GM12878 (cell line): ENCODE data around the gene PCSK6. TPM values are rescaled to one million over a fixed set of nuclear protein-coding genes. Genes with fewer than 3 reads are reported as not detected.

Experiments
- ATAC-seq: fragments of 200-7000 bp; cut with Tn5 transposase; 3 replicates; pipeline ENCODE4 v1.9.1; 2020; ENCODE audit warnings: mild to moderate bottlenecking, moderate library complexity
- BruUV-seq: library from RNA; stranded (reverse); fragments of 400-500 nt; replicated peaks from 2 replicates; lab custom pipeline; 2021; lab: Mats Ljungman, UMichigan
- CTCF ChIA-PET: fragments of 300-600 bp; sonication (Branson Sonifier 250); formaldehyde crosslinking; extraction: SDS; loops from one replicate; lab custom pipeline; 2021; ENCODE audit warnings: inconsistent platforms; lab: Yijun Ruan, JAX
- POLR2A ChIA-PET: fragments of 350-600 bp; formaldehyde crosslinking; extraction: SDS; loops from one replicate; lab custom pipeline; 2021; ENCODE audit warnings: inconsistent platforms; lab: Charles Lee
- RAD21 ChIA-PET: fragments of 300-600 bp; sonication (Branson Sonifier 250); formaldehyde crosslinking; loops from one replicate; lab custom pipeline; 2023; ENCODE audit warnings: antibody characterized with exemption; ENCODE audit not compliant: unreplicated experiment; lab: Charles Lee
- SMC1A ChIA-PET: fragments of 300-600 bp; sonication (Branson Sonifier 250); formaldehyde crosslinking; loops from one replicate; lab custom pipeline; 2023; ENCODE audit not compliant: unreplicated experiment, uncharacterized antibody; lab: Charles Lee
- DNase-seq: peaks from one replicate; pipeline ENCODE4 v3.0.0-alpha.2; 2011; ENCODE audit warnings: low read depth, low spot score
- FAIRE-seq: peaks from 3 replicates; lab custom pipeline; 2011; peaks lifted over from hg19 to GRCh38; lab: Jason Lieb, UNC
- H2AFZ ChIP-seq: 2 replicates; pipeline ENCODE4 v1.6.0; 2011; ENCODE audit warnings: low read depth, low read length, control low read depth; ENCODE audit not compliant: control insufficient read depth
- H3K27ac ChIP-seq: 2 replicates; pipeline ENCODE4 v1.5.1; 2011; ENCODE audit warnings: control low read depth; ENCODE audit not compliant: control insufficient read depth, insufficient read depth
- H3K27me3 ChIP-seq, 2 experiments: replicated peaks in 1 of 2; 2 replicates each; pipeline versions ENCODE4 v1.6.0 to v1.6.1; 2011; ENCODE audit warnings: low read length in 1 of 2; ENCODE audit not compliant: control insufficient read depth in 2 of 2, insufficient read depth in 2 of 2
- H3K36me3 ChIP-seq, 2 experiments: 2 replicates each; pipeline ENCODE4 v1.5.1; 2011; ENCODE audit warnings: low read length in 1 of 2; ENCODE audit not compliant: control insufficient read depth in 2 of 2, insufficient read depth in 2 of 2
- H3K4me1 ChIP-seq: 2 replicates; pipeline ENCODE4 v1.6.1; 2011; ENCODE audit warnings: mild to moderate bottlenecking, low read length, moderate library complexity, mixed read lengths; ENCODE audit not compliant: control insufficient read depth, insufficient read depth
- H3K4me2 ChIP-seq: 2 replicates; pipeline ENCODE4 v1.6.0; 2011; ENCODE audit warnings: control low read depth; ENCODE audit not compliant: control insufficient read depth, insufficient read depth
- H3K4me3 ChIP-seq: fragments of 200-600 bp; sonication (generic); 2 replicates; pipeline ENCODE4 v1.5.1; 2016
- H3K79me2 ChIP-seq: 2 replicates; pipeline ENCODE4 v1.6.0; 2011; ENCODE audit warnings: low read length; ENCODE audit not compliant: control insufficient read depth, insufficient read depth
- H3K9ac ChIP-seq: 2 replicates; pipeline ENCODE4 v1.8.0; 2011; ENCODE audit warnings: low read length, control low read depth, mixed read lengths; ENCODE audit not compliant: control insufficient read depth, insufficient read depth
- H3K9me3 ChIP-seq: replicated peaks from 3 replicates; pipeline ENCODE4 v1.5.1; 2011; ENCODE audit warnings: mild to moderate bottlenecking, low read length; ENCODE audit not compliant: control insufficient read depth, insufficient read depth
- H4K20me1 ChIP-seq: 2 replicates; pipeline ENCODE4 v1.6.0; 2011; ENCODE audit not compliant: control insufficient read depth, insufficient read depth
- ASH2L ChIP-seq: fragments of 300-600, 200-600 bp; sonication (generic); IDR thresholded peaks from 2 replicates; pipeline ENCODE4 v1.6.1; 2017; ENCODE audit warnings: low read depth, mild to moderate bottlenecking, borderline replicate concordance
- BACH1 ChIP-seq: fragments of 450-650 bp; IDR thresholded peaks from 2 replicates; pipeline ENCODE4 v1.6.1; 2017; ENCODE audit warnings: mild to moderate bottlenecking, borderline replicate concordance
- JUNB ChIP-seq: IDR thresholded peaks from 2 replicates; pipeline ENCODE4 v1.6.1; 2016; ENCODE audit warnings: antibody characterized with exemption, mild to moderate bottlenecking
- KAT2A ChIP-seq: conservative IDR thresholded peaks from 2 replicates; pipeline ENCODE4 v1.6.1; 2011; ENCODE audit warnings: low read depth, low read length; ENCODE audit not compliant: control insufficient read depth
- MXI1 ChIP-seq: fragments of 150-350 bp; IDR thresholded peaks from 2 replicates; pipeline ENCODE4 v1.6.1; 2011; ENCODE audit warnings: low read depth, mild to moderate bottlenecking, inconsistent platforms, low read length, improper control_type of control experiment
- NR2C2 ChIP-seq: IDR thresholded peaks from 2 replicates; pipeline ENCODE4 v1.6.1; 2011; ENCODE audit warnings: borderline replicate concordance, low read depth; ENCODE audit not compliant: control insufficient read depth, insufficient read length
- RB1 ChIP-seq: fragments of 450-650 bp; formaldehyde crosslinking; IDR thresholded peaks from 2 replicates; pipeline ENCODE4 v1.6.1; 2017; ENCODE audit warnings: mild to moderate bottlenecking, borderline replicate concordance
- SREBF2 ChIP-seq: IDR thresholded peaks from 2 replicates; pipeline ENCODE4 v1.6.1; 2012; ENCODE audit warnings: mild to moderate bottlenecking, low read length
- SUZ12 ChIP-seq: fragments of 200-600 bp; sonication (generic); IDR thresholded peaks from one replicate; pipeline ENCODE4 v1.6.1; 2018; ENCODE audit warnings: antibody characterized with exemption, mild to moderate bottlenecking; ENCODE audit not compliant: unreplicated experiment
- ZZZ3 ChIP-seq: IDR thresholded peaks from 2 replicates; pipeline ENCODE4 v1.6.1; 2011; ENCODE audit warnings: low read depth; ENCODE audit not compliant: control insufficient read depth, insufficient read length
- WGBS: methylation state at CpG from one replicate; pipeline ENCODE4 v1.1.6; 2016; ENCODE audit warnings: low lambda C conversion rate; ENCODE audit not compliant: insufficient replicate concordance, insufficient coverage; ENCODE audit errors: missing lambda C conversion rate; 5-methylcytosine and 5-hydroxymethylcytosine counted together
- in situ Hi-C: fragments of 300-500 bp; cut with MboI; formaldehyde crosslinking; loops from 9 replicates; pipeline ENCODE4 v1.14.3; 2018; ENCODE audit warnings: mixed read lengths
- intact Hi-C: fragments of 100-400 bp; cut with micrococcal nuclease; formaldehyde crosslinking; loops from one replicate; pipeline ENCODE4 v1.14.2; 2022; ENCODE audit not compliant: unreplicated experiment
- polyA plus RNA-seq, 11 experiments: library from polyadenylated mRNA; depleted of rRNA in 4 of 11; unstranded in 6 of 11; stranded (reverse) in 5 of 11; fragments of >200 nt; fragmentation: Nextera tagmentation in 4 of 11; fragmentation: Illumina TruSeq in 1 of 11; extraction: Ambion mirVana in 4 of 11; extraction: Trizol in 1 of 11; gene quantifications; 1 replicate in 1 of 11; 2 replicates in 10 of 11; pipeline versions ENCODE4 v1.2.1 to v1.2.3, GENCODE V29; 2011 to 2016; ENCODE audit warnings: inconsistent platforms in 2 of 11, missing spikeins in 2 of 11, low read depth in 1 of 11
- total RNA-seq, 4 experiments: library from RNA; depleted of rRNA in 3 of 4; stranded (reverse); fragments of >200 nt in 3 of 4; fragmentation: Illumina TruSeq in 1 of 4; extraction: Trizol in 1 of 4; gene quantifications; 2 replicates each; pipeline versions ENCODE4 v1.2.1 to v1.2.3, GENCODE V29; 2013 to 2021
- TF ChIP-seq, protein P1 (sequence below): fragments of 450-650 bp; IDR thresholded peaks from 2 replicates; pipeline ENCODE4 v1.6.1; 2017; ENCODE audit warnings: low read depth, mild to moderate bottlenecking, moderate library complexity
- TF ChIP-seq, protein P2 (sequence below): IDR thresholded peaks from 2 replicates; pipeline ENCODE4 v1.6.1; 2011; ENCODE audit warnings: low read depth, mild to moderate bottlenecking, low read length, moderate library complexity, borderline replicate concordance; ENCODE audit errors: extremely low read depth

Gene PCSK6
- total and polyA plus RNA-seq, 10 of the 15 experiments (the other 5 are each of a cell fraction or from before 2014, with no cell fraction given), result 0.19 to 0.67 (median 0.25) TPM; not detected in 4

DNA sequence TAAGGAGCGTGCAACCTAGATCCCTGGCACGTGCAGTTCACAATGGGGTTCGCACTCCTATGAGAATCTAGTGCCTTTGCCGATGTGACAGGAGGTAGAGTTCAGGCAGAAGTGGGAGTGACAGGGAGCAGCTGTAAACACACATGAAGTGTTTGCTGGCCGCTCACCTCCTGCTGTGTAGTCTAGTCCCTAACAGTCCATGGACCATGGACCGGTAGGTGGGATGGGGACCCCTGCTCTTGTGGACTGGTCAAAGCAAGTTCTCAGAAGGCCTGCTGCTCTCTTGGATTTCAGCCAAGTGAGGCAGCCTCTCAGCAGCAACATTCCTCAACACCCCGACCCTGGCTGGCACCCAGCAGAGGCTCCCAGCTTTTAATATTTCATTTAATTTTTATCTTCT lies 136.3 kb downstream of the PCSK6 start (continued):
- TF ChIP-seq NR2C2 (no peak), KAT2A (no peak), RB1 (no peak), MXI1 (no peak), JUNB (no peak), SREBF2 (no peak)
- TF ChIP-seq, protein P1, sequence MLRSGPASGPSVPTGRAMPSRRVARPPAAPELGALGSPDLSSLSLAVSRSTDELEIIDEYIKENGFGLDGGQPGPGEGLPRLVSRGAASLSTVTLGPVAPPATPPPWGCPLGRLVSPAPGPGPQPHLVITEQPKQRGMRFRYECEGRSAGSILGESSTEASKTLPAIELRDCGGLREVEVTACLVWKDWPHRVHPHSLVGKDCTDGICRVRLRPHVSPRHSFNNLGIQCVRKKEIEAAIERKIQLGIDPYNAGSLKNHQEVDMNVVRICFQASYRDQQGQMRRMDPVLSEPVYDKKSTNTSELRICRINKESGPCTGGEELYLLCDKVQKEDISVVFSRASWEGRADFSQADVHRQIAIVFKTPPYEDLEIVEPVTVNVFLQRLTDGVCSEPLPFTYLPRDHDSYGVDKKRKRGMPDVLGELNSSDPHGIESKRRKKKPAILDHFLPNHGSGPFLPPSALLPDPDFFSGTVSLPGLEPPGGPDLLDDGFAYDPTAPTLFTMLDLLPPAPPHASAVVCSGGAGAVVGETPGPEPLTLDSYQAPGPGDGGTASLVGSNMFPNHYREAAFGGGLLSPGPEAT, result no peak

DNA sequence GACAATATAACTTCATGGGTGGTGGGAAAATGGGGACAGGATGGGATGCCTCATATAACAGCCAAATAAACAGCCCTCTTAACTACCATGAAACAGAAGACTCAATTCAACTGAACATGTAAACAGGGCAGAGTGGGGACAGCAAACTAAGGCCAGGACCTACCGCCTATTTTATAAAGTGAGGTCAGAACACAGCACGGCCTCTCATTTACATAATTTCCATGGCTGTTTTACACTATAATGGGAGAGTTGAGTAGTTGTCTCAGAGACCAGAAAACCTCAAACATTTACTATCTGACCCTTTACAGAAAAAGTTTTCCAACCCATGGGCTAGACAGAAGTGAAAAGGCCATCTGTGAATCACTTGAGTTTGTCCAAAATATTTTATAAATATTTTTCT lies 137.8 kb downstream of the PCSK6 start:
- WGBS, result 43% methylated on average over 2 of the region's 2 CpGs
- SMC1A ChIA-PET, result no interaction called here
- H3K4me2 ChIP-seq, result no peak overlapping the region
- H3K27ac ChIP-seq, result no peak overlapping the region
- no peak overlapping the region for H2AFZ ChIP-seq
- BruUV-seq, result no TSS peak
- TF ChIP-seq, protein P2, sequence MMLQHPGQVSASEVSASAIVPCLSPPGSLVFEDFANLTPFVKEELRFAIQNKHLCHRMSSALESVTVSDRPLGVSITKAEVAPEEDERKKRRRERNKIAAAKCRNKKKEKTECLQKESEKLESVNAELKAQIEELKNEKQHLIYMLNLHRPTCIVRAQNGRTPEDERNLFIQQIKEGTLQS, result no peak
- TF ChIP-seq SUZ12, result no peak
- TF ChIP-seq RB1, result no peak
- TF ChIP-seq ZZZ3, result no peak
- TF ChIP-seq BACH1, result no peak
- TF ChIP-seq ASH2L, result no peak
- no peaks in the 10 kb centered on the region for H3K36me3 ChIP-seq
- RAD21 ChIA-PET, result no interaction called here
- CTCF ChIA-PET, result no interaction called here
- POLR2A ChIA-PET, result no interaction called here
- ATAC-seq (no peak), DNase-seq (no peak), FAIRE-seq (no peak)
- H4K20me1 ChIP-seq, result no peaks in the 10 kb centered on the region
- H3K9me3 ChIP-seq, result no peaks in the 10 kb centered on the region
- intact Hi-C loops, result no loop called here
- H3K27me3 ChIP-seq, result 0 out of 4 replicates have a peak, but pooled peaks cover 0 to 2% of the 10 kb centered on the region in 2 experiments
- no peak overlapping the region for H3K4me3 ChIP-seq
- H3K9ac ChIP-seq, result no peak overlapping the region
- H3K4me1 ChIP-seq, result no peaks in the 10 kb centered on the region
- in situ Hi-C loops, result no loop called here
- no peaks in the 10 kb centered on the region for H3K79me2 ChIP-seq
